ENCODE results near the gene NDUFA3.

GRCh38 chr19:54106716-54107115, 4.1 kb downstream of the NDUFA3 start:
- TF ChIP-seq REST (IDR thresholded peaks at IDR 0.05; ENCODE audit: borderline replicate concordance in 1 of 2, low read depth in 1 of 2, low read length in 2 of 2) (no peak), MLX (CRISPR knock-in tag; IDR thresholded peaks at IDR 0.05) (no peak), POLR2A (IDR thresholded peaks at IDR 0.05; ENCODE audit: insufficient read depth in 1 of 2, low read depth in 2 of 2, low read length in 2 of 2) (no peak), PHF21A (CRISPR knock-in tag; IDR thresholded peaks at IDR 0.05) (no peak), FOXM1 (CRISPR knock-in tag; IDR thresholded peaks at IDR 0.05) (no peak), BRF2 (CRISPR knock-in tag; IDR thresholded peaks at IDR 0.05) (no peak)
